Testis (tissue), 3 donors: ENCODE measurements around the gene CCBE1. TPM values are rescaled to one million over a fixed set of nuclear protein-coding genes. Genes with fewer than 3 reads are reported as not detected.

Experiments used
- DNase-seq: peaks from one replicate; pipeline ENCODE4 v3.0.0-alpha.2; 2019
- H3K27ac ChIP-seq, 2 donors: fragments of 200-600 bp; sonication (generic); one replicate each; pipeline ENCODE4 v1.5.1; 2019
- H3K27me3 ChIP-seq: fragments of 200-600 bp; sonication (generic); one replicate; pipeline ENCODE4 v1.5.1; 2019
- H3K36me3 ChIP-seq: fragments of 200-600 bp; sonication (generic); one replicate; pipeline ENCODE4 v1.5.1; 2017; ENCODE audit warnings: low read depth; ENCODE audit errors: missing control alignments
- H3K4me1 ChIP-seq: fragments of 200-600 bp; sonication (generic); one replicate; pipeline ENCODE4 v1.5.1; 2019
- H3K4me3 ChIP-seq, 2 donors: fragments of 200-600 bp; sonication (generic); one replicate each; pipeline ENCODE4 v1.5.1; 2017 to 2019
- H3K9me3 ChIP-seq: fragments of 200-600 bp; sonication (generic); one replicate; pipeline ENCODE4 v1.5.1; 2017
- POLR2A ChIP-seq: fragments of 450-650 bp; IDR thresholded peaks from one replicate; pipeline ENCODE4 v1.6.1; 2017; ENCODE audit warnings: antibody characterized with exemption, mild to moderate bottlenecking, moderate library complexity
- WGBS, 2 donors: methylation state at CpG; one replicate each; pipeline ENCODE4 v1.1.5; 2018; 5-methylcytosine and 5-hydroxymethylcytosine counted together
- intact Hi-C: fragments of 100-400 bp; cut with DNase I; formaldehyde crosslinking; loops from one replicate; pipeline ENCODE4 v1.15.1; 2023; ENCODE audit warnings: low total_unique reads
- polyA plus RNA-seq: library from polyadenylated mRNA; stranded (reverse); fragments of 350-450 nt; fragmentation: Illumina TruSeq; extraction: RNeasy Lipid Tissue Mini Kit (QIAGEN cat#74804); gene quantifications from one replicate; pipeline ENCODE4 v1.2.3, GENCODE V29; 2014; ENCODE audit warnings: low read depth, low replicate concordance; ENCODE audit not compliant: insufficient read depth
- total RNA-seq, 2 donors: library from RNA; depleted of rRNA; stranded (reverse); fragments of >200 nt; gene quantifications; one replicate each; pipeline ENCODE4 v1.2.3, GENCODE V29; 2016
- TF ChIP-seq, protein P1 (sequence below), 3 experiments: fragments of 450-650 bp in 2 of 3; fragments of 200-600 bp in 1 of 3; sonication (generic) in 1 of 3; IDR thresholded peaks; one replicate each; pipeline ENCODE4 v1.5.1; 2016 to 2019; ENCODE audit warnings: antibody characterized with exemption in 3 of 3, mild to moderate bottlenecking in 2 of 3, moderate library complexity in 1 of 3

CCBE1 gene
- total and polyA plus RNA-seq, 3 donors from 2014 or later = 1.8 to 2.6 (median 1.9) TPM

DNA sequence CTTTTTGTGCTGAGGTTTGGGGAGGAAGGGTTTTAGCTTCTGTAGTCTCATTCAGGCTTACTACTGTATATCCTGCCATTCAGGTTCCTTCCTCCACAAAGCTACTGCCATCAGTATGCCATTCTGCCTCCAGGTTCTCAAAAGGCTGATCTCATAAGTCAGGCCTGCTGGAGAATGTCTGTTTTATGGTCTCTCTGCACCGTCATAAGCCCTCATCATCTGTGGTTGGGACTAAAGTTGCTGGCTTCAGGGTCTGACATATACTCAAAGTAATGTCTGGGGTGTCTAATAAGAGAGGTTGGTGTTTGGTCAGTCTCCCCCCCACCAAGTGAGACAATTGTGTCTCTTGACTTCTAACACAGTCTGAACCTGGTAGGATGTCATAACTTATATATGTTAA is 36.2 kb upstream of the CCBE1 start:
- DNase-seq = no peak
- Histone ChIP-seq H3K4me1 (no peaks in the 10 kb centered on the region), H3K27me3 (no peaks in the 10 kb centered on the region), H3K36me3 (no peaks in the 10 kb centered on the region), H3K4me3 (no peak overlapping the region), H3K9me3 (no peaks in the 10 kb centered on the region), H3K27ac (no peak overlapping the region)
- WGBS, 2 donors = 83 to 100% methylated on average over 1 of the region's 1 CpG
- TF ChIP-seq POLR2A = no peak
- TF ChIP-seq, protein P1, sequence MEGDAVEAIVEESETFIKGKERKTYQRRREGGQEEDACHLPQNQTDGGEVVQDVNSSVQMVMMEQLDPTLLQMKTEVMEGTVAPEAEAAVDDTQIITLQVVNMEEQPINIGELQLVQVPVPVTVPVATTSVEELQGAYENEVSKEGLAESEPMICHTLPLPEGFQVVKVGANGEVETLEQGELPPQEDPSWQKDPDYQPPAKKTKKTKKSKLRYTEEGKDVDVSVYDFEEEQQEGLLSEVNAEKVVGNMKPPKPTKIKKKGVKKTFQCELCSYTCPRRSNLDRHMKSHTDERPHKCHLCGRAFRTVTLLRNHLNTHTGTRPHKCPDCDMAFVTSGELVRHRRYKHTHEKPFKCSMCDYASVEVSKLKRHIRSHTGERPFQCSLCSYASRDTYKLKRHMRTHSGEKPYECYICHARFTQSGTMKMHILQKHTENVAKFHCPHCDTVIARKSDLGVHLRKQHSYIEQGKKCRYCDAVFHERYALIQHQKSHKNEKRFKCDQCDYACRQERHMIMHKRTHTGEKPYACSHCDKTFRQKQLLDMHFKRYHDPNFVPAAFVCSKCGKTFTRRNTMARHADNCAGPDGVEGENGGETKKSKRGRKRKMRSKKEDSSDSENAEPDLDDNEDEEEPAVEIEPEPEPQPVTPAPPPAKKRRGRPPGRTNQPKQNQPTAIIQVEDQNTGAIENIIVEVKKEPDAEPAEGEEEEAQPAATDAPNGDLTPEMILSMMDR (IDR thresholded peaks at IDR 0.05) = no peak
- intact Hi-C loops = no loop called here

DNA sequence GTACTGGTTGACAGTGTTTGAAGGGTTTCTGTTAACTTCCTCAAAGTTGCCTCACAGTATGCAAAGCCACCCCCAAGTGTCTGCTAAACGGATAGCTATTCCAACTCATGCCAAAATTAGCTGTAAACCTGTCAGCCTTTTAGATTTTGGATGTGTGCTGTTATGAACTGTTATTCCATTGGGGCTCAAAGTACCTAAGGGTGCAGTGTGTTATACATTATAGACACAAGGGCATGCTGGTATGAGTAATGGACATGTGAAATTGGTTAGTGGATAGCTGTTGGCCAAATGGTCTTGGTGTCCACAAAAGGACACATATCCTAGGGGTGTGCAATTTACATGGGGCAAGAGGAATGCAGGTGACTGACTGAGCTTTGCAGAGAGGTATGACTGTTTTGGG is 33.7 kb upstream of the CCBE1 start:
- no peak overlapping the region for H3K27ac ChIP-seq
- H3K4me1 ChIP-seq = no peaks in the 10 kb centered on the region
- no peak for TF ChIP-seq POLR2A
- TF ChIP-seq, protein P1 (IDR thresholded peaks at IDR 0.05) = no peak
- H3K27me3 ChIP-seq = no peaks in the 10 kb centered on the region
- intact Hi-C loops = no loop called here
- no peak for DNase-seq
- H3K9me3 ChIP-seq = no peaks in the 10 kb centered on the region
- 50 to 70% methylated on average over 1 of the region's 1 CpG for WGBS, 2 donors
- no peak overlapping the region for H3K4me3 ChIP-seq
- no peaks in the 10 kb centered on the region for H3K36me3 ChIP-seq

DNA sequence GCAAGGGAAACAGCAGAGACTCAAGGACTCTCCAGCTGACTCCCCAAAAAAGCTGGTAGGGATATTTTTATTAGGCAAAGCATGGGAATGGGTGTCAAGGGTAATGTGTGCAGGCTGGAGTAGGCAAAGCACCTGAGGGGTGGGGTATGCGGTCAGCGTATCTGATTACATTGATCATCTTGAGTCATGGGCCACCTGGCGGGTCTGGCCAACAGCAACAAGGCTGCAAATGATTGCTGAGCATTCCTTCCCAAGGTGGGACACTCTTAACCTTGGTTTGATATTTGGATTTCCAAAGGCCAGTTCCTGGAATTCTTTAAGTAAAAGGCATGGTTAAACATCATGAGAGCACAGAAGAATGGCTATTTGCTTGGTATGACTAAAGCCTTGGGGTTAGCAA is 32.6 kb upstream of the CCBE1 start:
- intact Hi-C loops = no loop called here
- H3K27ac ChIP-seq = no peak overlapping the region
- 93 to 97% methylated on average over 3 of the region's 3 CpGs for WGBS, 2 donors
- no peak for TF ChIP-seq POLR2A
- TF ChIP-seq, protein P1 (IDR thresholded peaks at IDR 0.05) = no peak
- DNase-seq = no peak
- no peaks in the 10 kb centered on the region for H3K9me3 ChIP-seq
- no peaks in the 10 kb centered on the region for H3K4me1 ChIP-seq
- no peaks in the 10 kb centered on the region for H3K36me3 ChIP-seq
- H3K27me3 ChIP-seq = no peaks in the 10 kb centered on the region
- H3K4me3 ChIP-seq = no peak overlapping the region

DNA sequence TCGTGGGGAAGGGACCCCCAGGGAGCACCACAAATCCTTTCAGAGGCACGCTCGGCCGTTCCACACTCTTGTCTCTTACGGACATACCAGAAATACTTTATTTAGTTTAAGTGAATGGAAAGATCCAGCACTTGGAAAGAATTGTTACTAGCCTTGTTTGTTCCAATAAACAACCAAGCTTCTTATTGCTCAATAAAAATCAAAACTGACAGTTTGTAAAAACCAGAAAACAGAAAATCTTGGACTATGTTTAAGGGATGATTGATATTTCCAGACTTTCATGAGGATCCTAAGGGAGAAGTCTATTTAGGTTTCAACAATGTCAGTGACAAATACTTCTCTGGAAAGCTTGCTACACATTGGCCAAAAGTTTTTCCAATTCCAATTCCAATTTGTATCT is 31.6 kb upstream of the CCBE1 start:
- no peaks in the 10 kb centered on the region for H3K27me3 ChIP-seq
- H3K9me3 ChIP-seq = no peaks in the 10 kb centered on the region
- no peak overlapping the region for H3K4me3 ChIP-seq
- DNase-seq = no peak
- intact Hi-C loops = no loop called here
- no peak overlapping the region for H3K27ac ChIP-seq
- no peaks in the 10 kb centered on the region for H3K36me3 ChIP-seq
- TF ChIP-seq, protein P1 (IDR thresholded peaks at IDR 0.05) = no peak
- no peak for TF ChIP-seq POLR2A
- WGBS, 2 donors = 86 to 87% methylated on average over 5 of the region's 5 CpGs
- H3K4me1 ChIP-seq = no peaks in the 10 kb centered on the region

DNA sequence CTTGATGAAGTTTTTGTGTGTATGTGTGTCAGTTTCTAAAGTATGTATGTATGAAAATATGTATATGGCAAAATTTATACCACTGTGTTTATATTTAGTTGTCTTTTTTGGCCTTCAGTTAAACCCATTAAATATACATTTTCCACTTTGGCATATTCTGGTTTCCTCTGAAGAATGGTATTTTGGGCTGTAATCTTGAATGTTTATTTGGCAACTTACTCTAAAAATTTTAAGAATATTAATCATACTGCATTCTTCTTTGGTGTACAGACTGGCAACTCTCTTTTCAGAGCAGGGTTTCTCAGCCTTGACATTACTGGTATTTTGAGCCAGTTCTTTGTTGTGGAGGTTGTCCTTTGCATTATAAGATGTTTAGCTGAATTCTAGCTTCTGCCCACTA is 27.9 kb upstream of the CCBE1 start:
- no peak for TF ChIP-seq POLR2A
- TF ChIP-seq, protein P1 (IDR thresholded peaks at IDR 0.05) = no peak
- Histone ChIP-seq H3K27me3 (no peaks in the 10 kb centered on the region), H3K4me3 (no peak overlapping the region), H3K36me3 (no peaks in the 10 kb centered on the region), H3K9me3 (no peaks in the 10 kb centered on the region), H3K27ac (no peak overlapping the region), H3K4me1 (no peaks in the 10 kb centered on the region)
- intact Hi-C loops = no loop called here
- no peak for DNase-seq
